Neural cell (in vitro differentiated cells): Measurements from ENCODE around the gene GABRG3. TPM values are rescaled to one million over a fixed set of nuclear protein-coding genes. Genes with fewer than 3 reads are reported as not detected.

Experiments used
- H2AFZ ChIP-seq: fragments of 200-600, 300-800 bp; sonication (generic), shearing (Covaris generic); 2 replicates; pipeline ENCODE4 v1.6.0; 2014; ENCODE audit warnings: low read depth, mild to moderate bottlenecking, antibody characterized with exemption, low read length, moderate library complexity
- H3F3A ChIP-seq: fragments of 200-600 bp; shearing (Covaris generic); 2 replicates; pipeline ENCODE4 v1.6.1; 2016; ENCODE audit warnings: mild to moderate bottlenecking, moderate library complexity, mixed read lengths, antibody characterized with exemption, low read length; ENCODE audit not compliant: insufficient read depth, poor library complexity, severe bottlenecking
- H3K27ac ChIP-seq: fragments of 200-600, 300-800 bp; sonication (generic), shearing (Covaris generic); 2 replicates; pipeline ENCODE4 v1.5.1; 2014; ENCODE audit warnings: mild to moderate bottlenecking, low read length, moderate library complexity
- H3K27me3 ChIP-seq: fragments of 300-800, 200-600 bp; sonication (generic), shearing (Covaris generic); 2 replicates; pipeline ENCODE4 v1.6.0; 2014; ENCODE audit warnings: mild to moderate bottlenecking, low read depth, low read length, moderate library complexity; ENCODE audit not compliant: insufficient read depth
- H3K36me3 ChIP-seq: fragments of 300-800, 200-600 bp; sonication (generic), shearing (Covaris generic); 2 replicates; pipeline ENCODE4 v1.5.1; 2014; ENCODE audit warnings: mild to moderate bottlenecking, antibody characterized with exemption, low read length, moderate library complexity; ENCODE audit not compliant: insufficient read depth
- H3K4me2 ChIP-seq: fragments of 300-800, 200-600 bp; sonication (generic), shearing (Covaris generic); 2 replicates; pipeline ENCODE4 v1.6.0; 2014; ENCODE audit warnings: mild to moderate bottlenecking, low read length
- H3K4me3 ChIP-seq: fragments of 300-800, 200-600 bp; sonication (generic), shearing (Covaris generic); 2 replicates; pipeline ENCODE4 v1.5.1; 2014; ENCODE audit warnings: mild to moderate bottlenecking, low read length, moderate library complexity
- H3K79me2 ChIP-seq: fragments of 200-600 bp; shearing (Covaris generic); replicated peaks from 2 replicates; pipeline ENCODE4 v1.6.0; 2014; ENCODE audit warnings: mild to moderate bottlenecking, low read length, moderate library complexity; ENCODE audit not compliant: insufficient read depth
- H3K9ac ChIP-seq: fragments of 300-800, 200-600 bp; sonication (generic), shearing (Covaris generic); 2 replicates; pipeline ENCODE4 v1.6.1; 2016; ENCODE audit warnings: mild to moderate bottlenecking, low read length, mixed read lengths
- H3K9me2 ChIP-seq: fragments of 200-600 bp; shearing (Covaris generic); 2 replicates; pipeline ENCODE4 v1.6.1; 2016; ENCODE audit warnings: mild to moderate bottlenecking, low read length, mixed read lengths; ENCODE audit not compliant: insufficient read depth
- H3K9me3 ChIP-seq: fragments of 200-600, 300-800 bp; sonication (generic), shearing (Covaris generic); 2 replicates; pipeline ENCODE4 v1.6.1; 2016; ENCODE audit warnings: mild to moderate bottlenecking, mixed run types, low read length, moderate library complexity, mixed read lengths
- H4K20me1 ChIP-seq: fragments of 200-600 bp; shearing (Covaris generic); 2 replicates; pipeline ENCODE4 v1.6.1; 2016; ENCODE audit warnings: mild to moderate bottlenecking, mixed run types; ENCODE audit not compliant: insufficient read depth
- EP300 ChIP-seq: fragments of 450-650 bp; conservative IDR thresholded peaks from 2 replicates; pipeline ENCODE4 v1.6.1; 2014; ENCODE audit warnings: antibody characterized with exemption, mild to moderate bottlenecking, moderate library complexity; ENCODE audit not compliant: poor library complexity, severe bottlenecking
- EZH2 ChIP-seq: fragments of 200-600, 300-800 bp; shearing (Covaris generic), sonication (generic); IDR thresholded peaks from 2 replicates; pipeline ENCODE4 v1.6.1; 2014; ENCODE audit warnings: antibody characterized with exemption, low read length, borderline replicate concordance, mild to moderate bottlenecking; ENCODE audit not compliant: insufficient read depth, poor library complexity, severe bottlenecking
- MXI1 ChIP-seq: fragments of 450-650 bp; conservative IDR thresholded peaks from 2 replicates; pipeline ENCODE4 v1.6.1; 2014; ENCODE audit warnings: antibody characterized with exemption, mild to moderate bottlenecking; ENCODE audit not compliant: poor library complexity, severe bottlenecking
- POLR2AphosphoS5 ChIP-seq: IDR thresholded peaks from 2 replicates; pipeline ENCODE4 v1.6.1; 2012
- RAD21 ChIP-seq: fragments of 450-650 bp; conservative IDR thresholded peaks from 2 replicates; pipeline ENCODE4 v1.6.1; 2014; ENCODE audit warnings: antibody characterized with exemption, mild to moderate bottlenecking, moderate library complexity
- REST ChIP-seq: IDR thresholded peaks from 2 replicates; pipeline ENCODE4 v1.6.1; 2012; ENCODE audit warnings: borderline replicate concordance
- SMC3 ChIP-seq: fragments of 450-650 bp; conservative IDR thresholded peaks from 2 replicates; pipeline ENCODE4 v1.6.1; 2014; ENCODE audit warnings: antibody characterized with exemption, mild to moderate bottlenecking, moderate library complexity; ENCODE audit not compliant: poor library complexity
- TAF1 ChIP-seq: IDR thresholded peaks from 2 replicates; pipeline ENCODE4 v1.6.1; 2012; ENCODE audit warnings: low read depth
- polyA plus RNA-seq: library from polyadenylated mRNA; depleted of rRNA; stranded (reverse); fragments of >200 nt; gene quantifications from 2 replicates; pipeline ENCODE4 v1.2.3, GENCODE V29; 2014
- TF ChIP-seq, protein P1 (sequence below): fragments of 450-650 bp; IDR thresholded peaks from 2 replicates; pipeline ENCODE4 v1.5.1; 2014; ENCODE audit warnings: antibody characterized with exemption, mild to moderate bottlenecking, moderate library complexity; ENCODE audit not compliant: poor library complexity, severe bottlenecking

The GABRG3 gene
- polyA plus RNA-seq, 1 donor from 2014 or later: 1.2 TPM

DNA sequence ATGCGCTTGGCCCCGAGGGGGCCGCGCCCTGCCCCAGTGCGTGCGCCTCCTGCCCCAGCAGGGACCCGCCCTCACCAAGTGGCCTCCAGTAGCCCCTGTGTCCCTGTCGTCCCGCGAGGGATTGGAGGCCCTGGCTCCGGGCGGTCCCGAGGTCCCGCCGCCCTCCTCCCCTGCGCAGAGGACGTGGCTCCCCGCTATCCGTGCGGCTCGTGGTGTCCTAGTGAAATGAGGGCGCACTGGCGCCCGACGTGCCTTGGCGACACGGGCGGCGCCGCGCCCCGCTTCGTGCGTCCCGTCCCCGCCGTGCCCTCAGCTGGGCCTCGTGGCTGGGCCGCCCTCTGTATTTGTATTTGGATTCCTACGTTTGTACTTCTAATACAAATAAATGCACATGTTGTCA, 570.6 kb downstream of the GABRG3 start:
- TF ChIP-seq SMC3 (no peak), MXI1 (no peak)
- Histone ChIP-seq H3K79me2 (no peaks in the 10 kb centered on the region), H3K9ac (no peak overlapping the region), H2AFZ (no peak overlapping the region), H3F3A (no peaks in the 10 kb centered on the region), H3K36me3 (no peaks in the 10 kb centered on the region), H4K20me1 (no peaks in the 10 kb centered on the region), H3K9me3 (no peaks in the 10 kb centered on the region), H3K27me3 (no peaks in the 10 kb centered on the region), H3K4me2 (no peak overlapping the region), H3K9me2 (no peaks in the 10 kb centered on the region), H3K4me3 (no peak overlapping the region), H3K27ac (no peak overlapping the region)

GRCh38 chr15:27545494-27546255, 574.7 kb downstream of the GABRG3 start:
- Histone ChIP-seq H3F3A (no peaks in the 10 kb centered on the region), H3K36me3 (no peaks in the 10 kb centered on the region), H3K9me3 (no peaks in the 10 kb centered on the region), H2AFZ (no peak overlapping the region), H3K9me2 (no peaks in the 10 kb centered on the region), H3K4me3 (no peak overlapping the region), H3K27me3 (no peaks in the 10 kb centered on the region), H3K27ac (no peak overlapping the region), H3K9ac (no peak overlapping the region), H3K4me2 (no peak overlapping the region), H3K79me2 (no peaks in the 10 kb centered on the region), H4K20me1 (no peaks in the 10 kb centered on the region)
- TF ChIP-seq POLR2AphosphoS5: no peak

GRCh38 chr15:27549746-27550145, 578.8 kb downstream of the GABRG3 start:
- no peaks in the 10 kb centered on the region for H3K9me3 ChIP-seq
- H3K9me2 ChIP-seq: no peaks in the 10 kb centered on the region
- H3K27ac ChIP-seq: no peak overlapping the region
- no peaks in the 10 kb centered on the region for H4K20me1 ChIP-seq
- TF ChIP-seq POLR2AphosphoS5 (no peak), EZH2 (no peak), TAF1 (no peak), MXI1 (no peak), SMC3 (no peak)
- H3F3A ChIP-seq: no peaks in the 10 kb centered on the region
- no peaks in the 10 kb centered on the region for H3K36me3 ChIP-seq
- H3K79me2 ChIP-seq: no peaks in the 10 kb centered on the region
- no peak overlapping the region for H3K9ac ChIP-seq
- H2AFZ ChIP-seq: no peak overlapping the region
- no peaks in the 10 kb centered on the region for H3K27me3 ChIP-seq
- no peak overlapping the region for H3K4me2 ChIP-seq
- H3K4me3 ChIP-seq: no peak overlapping the region

DNA sequence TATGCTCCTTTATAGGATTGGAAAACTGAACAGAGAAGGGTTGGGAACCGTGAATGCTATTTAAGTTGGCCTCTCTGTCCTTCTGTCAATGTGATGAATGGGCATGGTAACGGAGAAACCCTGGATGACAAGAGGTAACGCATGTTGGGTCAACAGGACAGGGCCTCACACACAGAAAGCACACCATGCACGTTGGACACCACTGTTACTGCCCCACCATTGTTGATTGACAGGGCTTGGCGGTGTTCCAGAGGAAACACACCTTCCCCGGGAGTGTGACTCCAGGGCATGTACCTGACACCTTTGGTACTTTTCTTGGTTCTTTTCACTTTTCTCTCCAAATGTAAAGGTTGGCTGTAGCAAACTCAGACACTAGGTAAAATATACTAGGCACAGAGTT, 579.7 kb downstream of the GABRG3 start:
- Histone ChIP-seq H3K27me3 (no peaks in the 10 kb centered on the region), H3K9ac (no peak overlapping the region), H3K9me3 (no peaks in the 10 kb centered on the region), H4K20me1 (no peaks in the 10 kb centered on the region), H3K27ac (no peak overlapping the region), H3K36me3 (no peaks in the 10 kb centered on the region), H2AFZ (no peak overlapping the region), H3K79me2 (no peaks in the 10 kb centered on the region), H3F3A (no peaks in the 10 kb centered on the region), H3K4me3 (no peak overlapping the region), H3K4me2 (no peak overlapping the region), H3K9me2 (no peaks in the 10 kb centered on the region)
- TF ChIP-seq, protein P1, sequence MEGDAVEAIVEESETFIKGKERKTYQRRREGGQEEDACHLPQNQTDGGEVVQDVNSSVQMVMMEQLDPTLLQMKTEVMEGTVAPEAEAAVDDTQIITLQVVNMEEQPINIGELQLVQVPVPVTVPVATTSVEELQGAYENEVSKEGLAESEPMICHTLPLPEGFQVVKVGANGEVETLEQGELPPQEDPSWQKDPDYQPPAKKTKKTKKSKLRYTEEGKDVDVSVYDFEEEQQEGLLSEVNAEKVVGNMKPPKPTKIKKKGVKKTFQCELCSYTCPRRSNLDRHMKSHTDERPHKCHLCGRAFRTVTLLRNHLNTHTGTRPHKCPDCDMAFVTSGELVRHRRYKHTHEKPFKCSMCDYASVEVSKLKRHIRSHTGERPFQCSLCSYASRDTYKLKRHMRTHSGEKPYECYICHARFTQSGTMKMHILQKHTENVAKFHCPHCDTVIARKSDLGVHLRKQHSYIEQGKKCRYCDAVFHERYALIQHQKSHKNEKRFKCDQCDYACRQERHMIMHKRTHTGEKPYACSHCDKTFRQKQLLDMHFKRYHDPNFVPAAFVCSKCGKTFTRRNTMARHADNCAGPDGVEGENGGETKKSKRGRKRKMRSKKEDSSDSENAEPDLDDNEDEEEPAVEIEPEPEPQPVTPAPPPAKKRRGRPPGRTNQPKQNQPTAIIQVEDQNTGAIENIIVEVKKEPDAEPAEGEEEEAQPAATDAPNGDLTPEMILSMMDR: no peak
- TF ChIP-seq REST (no peak), RAD21 (no peak), TAF1 (no peak), EP300 (no peak), MXI1 (no peak), EZH2 (no peak), POLR2AphosphoS5 (no peak), SMC3 (no peak)
